Suprapubic skin (tissue), 4 donors: ENCODE data around the gene PLA2R1. TPM values are rescaled to one million over a fixed set of nuclear protein-coding genes. Genes with fewer than 3 reads are reported as not detected.

Source experiments
- DNase-seq, 2 donors: peaks; one replicate each; pipeline ENCODE4 v3.0.0-alpha.2; 2019; ENCODE audit warnings: low spot score in 2 of 2
- H3K27ac ChIP-seq: fragments of 200-600 bp; sonication (generic); one replicate; pipeline ENCODE4 v1.5.1; 2019
- H3K27me3 ChIP-seq: fragments of 200-600 bp; sonication (generic); one replicate; pipeline ENCODE4 v1.5.1; 2019
- H3K36me3 ChIP-seq: fragments of 200-600 bp; sonication (generic); one replicate; pipeline ENCODE4 v1.5.1; 2019
- H3K4me1 ChIP-seq: fragments of 200-600 bp; sonication (generic); one replicate; pipeline ENCODE4 v1.5.1; 2019
- H3K4me3 ChIP-seq: fragments of 200-600 bp; sonication (generic); one replicate; pipeline ENCODE4 v1.5.1; 2019; ENCODE audit warnings: mild to moderate bottlenecking
- H3K9me3 ChIP-seq: fragments of 200-600 bp; sonication (generic); one replicate; pipeline ENCODE4 v1.5.1; 2019
- CTCF ChIP-seq, 2 donors: fragments of 200-600 bp in 1 of 2; fragments of 450-650 bp in 1 of 2; sonication (generic) in 1 of 2; IDR thresholded peaks; one replicate each; pipeline ENCODE4 v1.5.1; 2016 to 2019; ENCODE audit warnings: antibody characterized with exemption in 2 of 2, mild to moderate bottlenecking in 1 of 2, moderate library complexity in 1 of 2
- EP300 ChIP-seq: sonication (generic); formaldehyde crosslinking; IDR thresholded peaks from one replicate; pipeline ENCODE4 v1.6.1; 2017; ENCODE audit warnings: antibody characterized with exemption
- POLR2A ChIP-seq, 2 donors: fragments of 450-650 bp; IDR thresholded peaks; one replicate each; pipeline ENCODE4 v1.6.1; 2017; ENCODE audit warnings: antibody characterized with exemption in 2 of 2, mild to moderate bottlenecking in 2 of 2, moderate library complexity in 2 of 2
- POLR2AphosphoS5 ChIP-seq, 3 donors: sonication (generic); formaldehyde crosslinking; IDR thresholded peaks; one replicate each; pipeline ENCODE4 v1.6.1; 2017; ENCODE audit warnings: antibody characterized with exemption in 3 of 3
- WGBS: methylation state at CpG from one replicate; pipeline ENCODE4 v1.1.5; 2018; 5-methylcytosine and 5-hydroxymethylcytosine counted together
- total RNA-seq, 4 donors: library from RNA; depleted of rRNA; stranded (reverse); fragments of >200 nt; gene quantifications; one replicate each; pipeline ENCODE4 v1.1.0, GENCODE V29; 2016

The PLA2R1 gene
- total RNA-seq, 4 donors from 2014 or later: 31.3 to 68.8 (median 40.8) TPM

- Histone ChIP-seq H3K9me3 (no peaks in the 10 kb centered on the region), H3K27ac (no peak overlapping the region), H3K36me3 (no peaks in the 10 kb centered on the region), H3K4me1 (peaks cover 7% of the 10 kb centered on the region), H3K27me3 (no peaks in the 10 kb centered on the region), H3K4me3 (no peak overlapping the region)
- no peak for DNase-seq
- TF ChIP-seq CTCF (IDR thresholded peaks at IDR 0.05) (no peak), POLR2AphosphoS5 (IDR thresholded peaks at IDR 0.05) (no peak), POLR2A (IDR thresholded peaks at IDR 0.05) (no peak), EP300 (no peak)
- 72% methylated on average over 2 of the region's 2 CpGs for WGBS
Observed at GRCh38 chr2:159922563-159922962, 139.9 kb downstream of the PLA2R1 start.

DNA sequence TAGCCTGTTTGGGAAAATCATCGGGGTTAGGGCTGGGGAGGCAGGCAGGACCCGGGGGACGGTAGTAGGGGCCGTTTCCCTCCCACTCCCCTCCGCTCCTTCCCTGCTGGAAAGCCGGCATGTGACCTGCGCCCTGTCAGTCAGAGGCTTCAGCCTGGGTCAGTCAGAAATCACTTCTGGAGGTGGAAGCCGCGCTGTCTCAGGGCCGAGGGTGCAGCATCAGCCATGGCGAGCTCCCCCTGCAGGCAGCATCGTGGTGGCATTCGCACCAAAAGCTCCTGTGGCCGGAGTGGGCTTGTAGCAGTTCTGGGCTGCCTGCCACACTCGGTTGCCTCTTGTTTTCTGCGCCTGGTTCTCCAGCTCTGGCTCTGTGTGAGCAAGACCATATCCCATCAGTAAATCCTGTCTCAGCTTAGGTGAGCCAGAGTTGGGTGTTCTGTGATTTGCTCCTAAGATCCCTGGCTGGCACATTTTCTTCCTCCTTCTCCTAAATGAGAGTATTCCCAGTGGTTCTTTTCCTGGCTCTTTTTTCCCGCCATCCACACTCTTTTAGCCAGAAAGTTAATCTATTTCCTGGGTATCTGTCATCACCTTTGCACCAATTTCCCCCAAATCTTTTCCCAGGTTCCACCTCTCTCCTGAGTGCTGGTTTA, 140.5 kb downstream of the PLA2R1 start:
- Histone ChIP-seq H3K27me3 (no peaks in the 10 kb centered on the region), H3K36me3 (no peaks in the 10 kb centered on the region), H3K27ac (no peak overlapping the region), H3K4me1 (peaks cover 7% of the 10 kb centered on the region), H3K4me3 (no peak overlapping the region), H3K9me3 (no peaks in the 10 kb centered on the region)
- DNase-seq: peak; percentile 78 to 87
- WGBS: 24% methylated on average over 13 of the region's 17 CpGs
- TF ChIP-seq EP300: no peak
- TF ChIP-seq CTCF (IDR thresholded peaks at IDR 0.05): peak; percentile 26 to 76

DNA sequence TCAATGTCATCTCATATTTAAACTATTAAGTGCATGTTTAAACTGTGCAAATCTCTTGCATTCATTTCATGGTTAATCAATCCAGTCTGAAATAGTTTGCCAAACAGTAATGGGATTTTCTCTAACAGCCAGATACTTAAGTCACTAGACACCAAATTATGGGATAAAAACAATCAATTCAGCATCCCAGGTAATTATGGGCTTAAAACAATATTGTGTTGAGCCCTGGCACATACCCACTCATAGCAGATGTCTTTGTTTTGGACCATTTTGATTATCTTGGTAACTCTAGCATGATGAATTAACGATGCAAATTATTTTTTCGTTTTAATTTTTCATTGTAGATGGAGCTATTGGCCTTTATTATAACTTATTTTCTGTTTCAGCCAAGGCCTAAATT, 145.9 kb downstream of the PLA2R1 start:
- TF ChIP-seq EP300: no peak
- no peak for TF ChIP-seq POLR2AphosphoS5 (IDR thresholded peaks at IDR 0.05)
- no peak for TF ChIP-seq CTCF (IDR thresholded peaks at IDR 0.05)
- TF ChIP-seq POLR2A (IDR thresholded peaks at IDR 0.05): no peak
- no peaks in the 10 kb centered on the region for H3K9me3 ChIP-seq
- peaks cover under 1% of the 10 kb centered on the region for H3K4me1 ChIP-seq
- no peak overlapping the region for H3K27ac ChIP-seq
- H3K36me3 ChIP-seq: no peaks in the 10 kb centered on the region
- H3K4me3 ChIP-seq: no peak overlapping the region
- no peak for DNase-seq
- WGBS: 96% methylated on average over 2 of the region's 2 CpGs
- no peaks in the 10 kb centered on the region for H3K27me3 ChIP-seq

GRCh38 chr2:159913900-159914299, 148.5 kb downstream of the PLA2R1 start:
- no peaks in the 10 kb centered on the region for H3K9me3 ChIP-seq
- WGBS: 87% methylated on average over 2 of the region's 2 CpGs
- no peaks in the 10 kb centered on the region for H3K27me3 ChIP-seq
- TF ChIP-seq EP300 (no peak), POLR2AphosphoS5 (IDR thresholded peaks at IDR 0.05) (no peak), CTCF (IDR thresholded peaks at IDR 0.05) (no peak), POLR2A (IDR thresholded peaks at IDR 0.05) (no peak)
- no peak for DNase-seq
- H3K36me3 ChIP-seq: no peaks in the 10 kb centered on the region
- no peak overlapping the region for H3K27ac ChIP-seq
- H3K4me1 ChIP-seq: no peaks in the 10 kb centered on the region
- no peak overlapping the region for H3K4me3 ChIP-seq

DNA sequence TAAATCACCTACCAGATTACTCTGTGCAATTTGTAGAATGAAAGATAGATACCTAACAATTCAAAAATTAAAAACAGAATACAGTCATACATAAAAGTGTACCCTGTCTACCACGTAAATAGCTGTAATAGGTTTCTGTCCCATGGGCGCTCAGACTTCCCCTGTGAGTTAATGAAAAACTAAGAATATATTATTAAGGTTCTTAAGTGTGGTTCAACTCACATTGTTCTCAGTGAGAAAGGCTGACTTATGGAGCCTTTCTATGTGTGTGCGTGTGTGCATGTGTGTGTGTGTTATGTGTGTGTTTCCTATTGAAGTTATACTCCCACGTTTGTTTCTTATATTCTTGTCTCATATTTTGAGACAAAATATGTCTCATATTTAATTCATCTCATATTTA, 149.8 kb downstream of the PLA2R1 start:
- TF ChIP-seq CTCF (IDR thresholded peaks at IDR 0.05) (no peak), EP300 (no peak), POLR2A (IDR thresholded peaks at IDR 0.05) (no peak), POLR2AphosphoS5 (IDR thresholded peaks at IDR 0.05) (no peak)
- Histone ChIP-seq H3K27ac (no peak overlapping the region), H3K27me3 (no peaks in the 10 kb centered on the region), H3K4me1 (no peaks in the 10 kb centered on the region), H3K9me3 (no peaks in the 10 kb centered on the region), H3K4me3 (no peak overlapping the region), H3K36me3 (no peaks in the 10 kb centered on the region)
- DNase-seq: no peak
- 91% methylated on average over 4 of the region's 4 CpGs for WGBS
